Astrocyte (in vitro differentiated cells and primary cell): ENCODE results near the gene STK35. TPM values are rescaled to one million over a fixed set of nuclear protein-coding genes. Genes with fewer than 3 reads are reported as not detected.
A peak's percentile ranks its signal among the peaks of the same experiment; 100 is the strongest.

Experiments
- DNase-seq: peaks from one replicate; pipeline ENCODE4 v3.0.0-alpha.2; 2010; ENCODE audit warnings: low read depth
- FAIRE-seq: peaks from 2 replicates; lab custom pipeline; 2011; peaks lifted over from hg19 to GRCh38; lab: Jason Lieb, UNC
- H2AFZ ChIP-seq: 2 replicates; pipeline ENCODE4 v1.6.0; 2012; ENCODE audit warnings: low read depth, low read length, inconsistent platforms
- H3K27ac ChIP-seq: 2 replicates; pipeline ENCODE4 v1.5.1; 2011; ENCODE audit warnings: low read depth, low read length, inconsistent platforms
- H3K27me3 ChIP-seq: 2 replicates; pipeline ENCODE4 v1.6.0; 2011; ENCODE audit warnings: low read length, inconsistent platforms; ENCODE audit not compliant: insufficient read depth
- H3K36me3 ChIP-seq: 2 replicates; pipeline ENCODE4 v1.5.1; 2011; ENCODE audit warnings: low read length, inconsistent platforms; ENCODE audit not compliant: insufficient read depth
- H3K4me1 ChIP-seq: 2 replicates; pipeline ENCODE4 v1.5.1; 2011; ENCODE audit warnings: low read length, inconsistent platforms; ENCODE audit not compliant: insufficient read depth
- H3K4me2 ChIP-seq: 2 replicates; pipeline ENCODE4 v1.6.0; 2012; ENCODE audit warnings: low read length, inconsistent platforms
- H3K4me3 ChIP-seq: 2 replicates; pipeline ENCODE4 v1.5.1; 2011; ENCODE audit warnings: low read depth, mild to moderate bottlenecking, low read length, inconsistent platforms; ENCODE audit not compliant: insufficient read depth
- H3K79me2 ChIP-seq: 2 replicates; pipeline ENCODE4 v1.6.0; 2012; ENCODE audit warnings: mild to moderate bottlenecking, low read length, inconsistent platforms; ENCODE audit not compliant: insufficient read depth
- H3K9ac ChIP-seq: 2 replicates; pipeline ENCODE4 v1.6.0; 2012; ENCODE audit warnings: mild to moderate bottlenecking, low read length, inconsistent platforms
- H3K9me3 ChIP-seq: 2 replicates; pipeline ENCODE4 v1.5.1; 2012; ENCODE audit warnings: low read depth, mild to moderate bottlenecking, low read length, inconsistent platforms; ENCODE audit not compliant: insufficient read depth
- H4K20me1 ChIP-seq: 2 replicates; pipeline ENCODE4 v1.6.0; 2012; ENCODE audit warnings: low read length, inconsistent platforms; ENCODE audit not compliant: insufficient read depth
- H3K27ac Mint-ChIP-seq: one replicate; pipeline ENCODE4 v1.8.0; 2021; ENCODE audit warnings: mild to moderate bottlenecking, mixed read lengths; ENCODE audit not compliant: unreplicated experiment
- H3K27me3 Mint-ChIP-seq: one replicate; pipeline ENCODE4 v1.8.0; 2021; ENCODE audit warnings: low read depth, mixed read lengths; ENCODE audit not compliant: unreplicated experiment
- H3K36me3 Mint-ChIP-seq: one replicate; pipeline ENCODE4 v1.8.0; 2021; ENCODE audit warnings: low read depth, mixed read lengths; ENCODE audit not compliant: unreplicated experiment
- H3K4me1 Mint-ChIP-seq: one replicate; pipeline ENCODE4 v1.8.0; 2021; ENCODE audit warnings: low read depth, mixed read lengths; ENCODE audit not compliant: unreplicated experiment
- H3K4me3 Mint-ChIP-seq: one replicate; pipeline ENCODE4 v1.8.0; 2021; ENCODE audit warnings: mild to moderate bottlenecking, moderate library complexity, mixed read lengths; ENCODE audit not compliant: unreplicated experiment
- H3K9me3 Mint-ChIP-seq: one replicate; pipeline ENCODE4 v1.8.0; 2021; ENCODE audit warnings: mild to moderate bottlenecking, mixed read lengths; ENCODE audit not compliant: unreplicated experiment
- CTCF ChIP-seq: IDR thresholded peaks from 2 replicates; pipeline ENCODE4 v1.5.1; 2011; ENCODE audit warnings: low read depth, mild to moderate bottlenecking, inconsistent platforms, low read length, moderate library complexity; ENCODE audit not compliant: insufficient read depth
- EZH2 ChIP-seq: IDR thresholded peaks from 2 replicates; pipeline ENCODE4 v1.6.1; 2012; ENCODE audit warnings: mild to moderate bottlenecking, low read length, inconsistent platforms; ENCODE audit not compliant: insufficient read depth
- total RNA-seq: library from RNA; stranded (reverse); gene quantifications from 2 replicates; pipeline ENCODE4 v1.2.1, GENCODE V29; 2021

The STK35 gene
- total RNA-seq, 1 donor from 2014 or later: 18.6 TPM

GRCh38 chr20:2145376-2145775 lies 43.7 kb downstream of the STK35 start:
- TF ChIP-seq CTCF (no peak), EZH2 (no peak)
- H3K27me3 Mint-ChIP-seq: no peaks in the 10 kb centered on the region
- Histone ChIP-seq H3K4me2 (no peak overlapping the region), H4K20me1 (peaks cover 32% of the 10 kb centered on the region), H3K9me3 (no peaks in the 10 kb centered on the region), H3K27me3 (no peaks in the 10 kb centered on the region), H3K27ac (no peak overlapping the region), H3K4me3 (no peak overlapping the region), H2AFZ (no peak overlapping the region), H3K4me1 (peaks cover 2% of the 10 kb centered on the region), H3K9ac (no peak overlapping the region), H3K79me2 (peaks cover 37% of the 10 kb centered on the region), H3K36me3 (no peaks in the 10 kb centered on the region)
- peaks cover 11% of the 10 kb centered on the region for H3K36me3 Mint-ChIP-seq
- H3K27ac Mint-ChIP-seq: peak overlapping the region; percentile 12
- peaks cover 13% of the 10 kb centered on the region for H3K4me1 Mint-ChIP-seq
- H3K9me3 Mint-ChIP-seq: no peaks in the 10 kb centered on the region
- H3K4me3 Mint-ChIP-seq: peak overlapping the region; percentile 15
- FAIRE-seq (no peak), DNase-seq (peak; percentile 35)

- Histone ChIP-seq H3K4me2 (no peak overlapping the region), H3K4me1 (peaks cover 2% of the 10 kb centered on the region), H4K20me1 (peaks cover 23% of the 10 kb centered on the region), H3K9ac (no peak overlapping the region), H2AFZ (no peak overlapping the region), H3K9me3 (no peaks in the 10 kb centered on the region), H3K27ac (no peak overlapping the region), H3K4me3 (no peak overlapping the region), H3K36me3 (no peaks in the 10 kb centered on the region), H3K27me3 (no peaks in the 10 kb centered on the region), H3K79me2 (peaks cover 28% of the 10 kb centered on the region)
- no peaks in the 10 kb centered on the region for H3K27me3 Mint-ChIP-seq
- FAIRE-seq: no peak
- TF ChIP-seq CTCF (no peak), EZH2 (no peak)
- H3K9me3 Mint-ChIP-seq: no peaks in the 10 kb centered on the region
- H3K4me3 Mint-ChIP-seq: no peak overlapping the region
- DNase-seq: no peak
- peaks cover 11% of the 10 kb centered on the region for H3K36me3 Mint-ChIP-seq
- no peak overlapping the region for H3K27ac Mint-ChIP-seq
- peaks cover 13% of the 10 kb centered on the region for H3K4me1 Mint-ChIP-seq
These were observed 44.6 kb downstream of the STK35 start for GRCh38 chr20:2146080-2146867.

- peaks cover 22% of the 10 kb centered on the region for H3K4me1 Mint-ChIP-seq
- H3K27me3 ChIP-seq: no peaks in the 10 kb centered on the region
These were observed 47.9 kb downstream of the STK35 start for GRCh38 chr20:2149507-2149906.

More at GRCh38 chr20:2149507-2149906, 47.9 kb downstream of the STK35 start:
- Histone ChIP-seq H3K79me2 (peaks cover 5% of the 10 kb centered on the region), H4K20me1 (no peaks in the 10 kb centered on the region), H3K27ac (no peak overlapping the region), H3K36me3 (no peaks in the 10 kb centered on the region), H3K9ac (no peak overlapping the region), H3K4me2 (no peak overlapping the region), H2AFZ (no peak overlapping the region), H3K9me3 (no peaks in the 10 kb centered on the region), H3K4me1 (no peaks in the 10 kb centered on the region), H3K4me3 (no peak overlapping the region)
- no peaks in the 10 kb centered on the region for H3K9me3 Mint-ChIP-seq
- H3K36me3 Mint-ChIP-seq: peaks cover 7% of the 10 kb centered on the region
- H3K27me3 Mint-ChIP-seq: no peaks in the 10 kb centered on the region
- FAIRE-seq (no peak), DNase-seq (peak; percentile 36)
- TF ChIP-seq EZH2: no peak
- no peak for TF ChIP-seq CTCF
- no peak overlapping the region for H3K27ac Mint-ChIP-seq
- H3K4me3 Mint-ChIP-seq: no peak overlapping the region
